Ascending aorta (tissue), 2 donors: ENCODE measurements around the gene ZNF786. TPM values are rescaled to one million over a fixed set of nuclear protein-coding genes. Genes with fewer than 3 reads are reported as not detected.

ENCODE experiments used
- DNase-seq, 2 donors: peaks; one replicate each; pipeline ENCODE4 v3.0.0-alpha.2; 2019; ENCODE audit warnings: low spot score in 2 of 2
- H3K27ac ChIP-seq, 2 donors: fragments of 200-600 bp; sonication (generic); one replicate each; pipeline ENCODE4 v1.5.1; 2016 to 2017; ENCODE audit warnings: mild to moderate bottlenecking in 1 of 2
- H3K27me3 ChIP-seq: fragments of 200-600 bp; sonication (generic); one replicate; pipeline ENCODE4 v1.5.1; 2017
- H3K36me3 ChIP-seq, 2 donors: fragments of 200-600 bp; sonication (generic); one replicate each; pipeline ENCODE4 v1.5.1; 2016
- H3K4me1 ChIP-seq, 2 donors: fragments of 200-600 bp; sonication (generic); one replicate each; pipeline ENCODE4 v1.5.1; 2016 to 2017; ENCODE audit warnings: mild to moderate bottlenecking in 1 of 2
- H3K4me3 ChIP-seq, 2 donors: fragments of 200-600 bp; sonication (generic); one replicate each; pipeline ENCODE4 v1.5.1; 2016 to 2017; ENCODE audit warnings: mild to moderate bottlenecking in 1 of 2
- H3K9me3 ChIP-seq, 2 donors: fragments of 200-600 bp; sonication (generic); one replicate each; pipeline ENCODE4 v1.5.1; 2016
- CTCF ChIP-seq, 3 experiments: fragments of 200-600 bp in 2 of 3; fragments of 450-650 bp in 1 of 3; sonication (generic) in 2 of 3; IDR thresholded peaks; one replicate each; pipeline ENCODE4 v1.5.1; 2016 to 2019; ENCODE audit warnings: antibody characterized with exemption in 3 of 3, mild to moderate bottlenecking in 1 of 3, moderate library complexity in 1 of 3
- intact Hi-C: fragments of 100-400 bp; cut with DNase I; formaldehyde crosslinking; loops from one replicate; pipeline ENCODE4 v1.15.1; 2023
- total RNA-seq: library from RNA; depleted of rRNA; stranded (reverse); fragments of >200 nt; gene quantifications from one replicate; pipeline ENCODE4 v1.1.0, GENCODE V29; 2016

Gene ZNF786
- total RNA-seq, 1 donor from 2014 or later = 8.4 TPM

DNA sequence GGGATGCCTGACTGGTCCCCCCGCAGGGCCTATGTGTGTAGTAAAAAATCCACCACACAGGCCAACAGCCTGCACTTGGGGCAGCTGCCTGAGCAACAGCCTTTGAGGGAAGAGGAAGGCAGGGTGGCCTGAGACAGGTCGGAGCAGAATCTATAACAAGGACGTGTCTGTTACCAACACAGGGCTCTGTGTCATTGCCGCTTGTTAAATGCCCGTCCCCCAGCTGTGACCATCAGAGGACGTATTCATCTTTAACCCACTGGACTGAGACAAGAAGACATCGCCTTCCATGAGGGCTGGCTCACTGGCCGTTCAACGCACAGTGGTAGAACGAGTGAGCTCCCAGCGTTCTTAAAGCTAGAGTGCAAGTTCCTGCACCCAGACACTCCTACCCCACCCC, 70.0 kb downstream of the ZNF786 start:
- Histone ChIP-seq H3K27me3 (no peaks in the 10 kb centered on the region), H3K27ac (no peak overlapping the region), H3K36me3 (peaks cover 29 to 40% of the 10 kb centered on the region in 2 donors), H3K4me3 (no peak overlapping the region), H3K9me3 (no peaks in the 10 kb centered on the region), H3K4me1 (no peaks in the 10 kb centered on the region)
- no peak for DNase-seq
- intact Hi-C loops = no loop called here
- no peak for TF ChIP-seq CTCF (IDR thresholded peaks at IDR 0.05)

Other genes starting within 250 kb of the ZNF786 start
- gene EZH2, start 206.4 kb downstream of the ZNF786 start, total RNA-seq = not detected
- 129 TPM for gene PDIA4, start 62.2 kb downstream of the ZNF786 start, total RNA-seq
- gene ZNF425, start 35.6 kb upstream of the ZNF786 start, total RNA-seq = not detected
- gene ZNF398, start 56.7 kb upstream of the ZNF786 start, total RNA-seq = 19.6 TPM
- 17.9 TPM for gene ZNF282, start 104.8 kb upstream of the ZNF786 start, total RNA-seq
- 5.2 TPM for gene ZNF212, start 148.9 kb upstream of the ZNF786 start, total RNA-seq
- gene ZNF783, start 171.5 kb upstream of the ZNF786 start, total RNA-seq = 25.7 TPM